NCI-H2227 (cell line): Measurements from ENCODE around the gene SMIM5.
"Not testable (repeated sequence)": the region's sequence is repeated elsewhere in the genome, so short reads cannot be mapped to it uniquely, and the experiment has no call there.

Experiments
- DNase-seq: peaks from one replicate; lab custom pipeline; 2025; ENCODE audit not compliant: unreplicated experiment; lab: John Stamatoyannopoulos, UW

SMIM5 gene, protein sequence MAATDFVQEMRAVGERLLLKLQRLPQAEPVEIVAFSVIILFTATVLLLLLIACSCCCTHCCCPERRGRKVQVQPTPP

DNA sequence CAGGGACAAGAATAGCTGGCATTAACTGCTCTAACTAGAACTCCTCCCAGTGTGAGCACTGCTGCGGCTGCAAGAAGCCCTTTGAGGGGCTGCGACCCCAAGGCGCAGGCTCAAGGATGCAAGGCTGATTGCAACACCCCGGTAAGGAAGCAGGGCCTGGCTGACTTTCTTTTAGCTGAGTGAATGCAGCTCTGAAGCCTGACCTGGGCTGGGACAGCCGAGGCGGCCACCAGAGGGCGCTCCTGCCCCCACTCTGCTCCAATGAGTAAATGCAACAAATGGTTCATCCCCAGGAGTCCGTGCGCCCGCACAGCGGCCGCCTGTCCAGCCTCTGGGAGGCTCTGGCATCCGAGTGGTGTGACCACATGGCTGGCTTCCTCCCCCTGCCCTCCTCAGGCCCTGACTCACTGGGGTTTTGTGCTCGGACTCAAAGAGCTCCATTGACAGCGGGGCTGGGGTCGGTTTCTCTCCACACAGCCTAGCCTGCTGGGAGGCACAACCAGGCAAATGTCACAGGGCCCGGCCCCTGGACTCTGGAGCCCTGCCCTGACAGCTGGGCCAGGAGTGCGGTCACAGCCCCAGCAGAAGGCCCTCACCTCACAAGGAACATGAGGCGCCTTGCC lies at the start of gene SMIM5:
Gene SMIM5 (plus strand): TSS at position 572 of the 623 bp plus-strand sequence. CDS start 6,768 bp downstream, outside the sequence.
- DNase-seq: peak; percentile 64

- no peak for DNase-seq
These were observed 48.4 kb upstream of the SMIM5 start for GRCh38 chr17:75584849-75585175.

DNA sequence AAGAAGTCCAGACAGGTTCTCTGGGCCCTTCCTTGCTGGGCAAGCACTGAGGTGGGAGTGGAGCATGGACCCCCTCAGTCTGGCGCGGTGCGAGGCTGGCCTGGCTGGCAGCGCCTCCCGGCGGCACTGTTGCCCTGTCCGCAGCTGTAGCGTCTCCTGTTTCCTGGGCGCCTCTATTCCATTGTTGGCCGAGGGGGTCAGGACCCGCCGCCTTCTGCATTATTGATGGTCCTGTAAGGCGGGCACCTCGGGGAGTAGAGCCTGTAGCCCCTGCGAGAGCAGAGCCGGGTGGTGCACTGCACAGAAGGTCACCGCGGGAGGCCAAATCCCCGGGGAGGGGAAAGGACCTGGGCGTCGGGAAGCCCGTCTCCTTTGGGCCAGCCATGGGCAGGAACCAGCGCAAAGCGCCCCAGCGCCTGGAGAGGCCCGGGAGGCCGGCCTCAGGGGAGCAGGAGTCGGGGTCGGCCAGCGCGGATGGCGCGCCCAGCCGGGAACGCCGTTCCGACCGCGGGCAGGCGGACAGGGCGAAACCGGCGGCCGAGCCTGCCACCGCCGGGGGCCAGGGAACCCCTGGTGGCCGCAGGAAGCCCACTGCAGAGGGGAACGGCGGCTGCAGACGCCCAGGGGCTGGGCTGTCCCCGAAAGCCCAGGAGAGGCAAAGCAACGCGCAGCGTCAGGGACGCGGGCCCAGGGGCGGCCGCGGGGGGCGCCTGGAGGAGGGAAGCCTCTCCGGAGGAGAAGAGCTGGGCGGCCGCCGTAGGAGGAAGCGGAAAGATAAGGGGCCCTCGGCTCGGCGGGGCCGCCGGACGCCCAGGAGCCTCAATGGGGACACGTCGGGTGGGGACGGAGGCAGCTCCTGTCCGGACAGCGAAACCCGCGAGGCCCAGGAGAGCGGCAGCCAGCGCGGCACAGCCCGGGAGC lies 45.3 kb upstream of the SMIM5 start, which contains the start of gene MYO15B:
Gene MYO15B (plus strand): TSS at position 126 of the 921 bp plus-strand sequence. CDS start 258 bp downstream, at position 384.
- DNase-seq: no peak

- no peak for DNase-seq
These were observed 44.6 kb upstream of the SMIM5 start for GRCh38 chr17:75588596-75589011.

DNA sequence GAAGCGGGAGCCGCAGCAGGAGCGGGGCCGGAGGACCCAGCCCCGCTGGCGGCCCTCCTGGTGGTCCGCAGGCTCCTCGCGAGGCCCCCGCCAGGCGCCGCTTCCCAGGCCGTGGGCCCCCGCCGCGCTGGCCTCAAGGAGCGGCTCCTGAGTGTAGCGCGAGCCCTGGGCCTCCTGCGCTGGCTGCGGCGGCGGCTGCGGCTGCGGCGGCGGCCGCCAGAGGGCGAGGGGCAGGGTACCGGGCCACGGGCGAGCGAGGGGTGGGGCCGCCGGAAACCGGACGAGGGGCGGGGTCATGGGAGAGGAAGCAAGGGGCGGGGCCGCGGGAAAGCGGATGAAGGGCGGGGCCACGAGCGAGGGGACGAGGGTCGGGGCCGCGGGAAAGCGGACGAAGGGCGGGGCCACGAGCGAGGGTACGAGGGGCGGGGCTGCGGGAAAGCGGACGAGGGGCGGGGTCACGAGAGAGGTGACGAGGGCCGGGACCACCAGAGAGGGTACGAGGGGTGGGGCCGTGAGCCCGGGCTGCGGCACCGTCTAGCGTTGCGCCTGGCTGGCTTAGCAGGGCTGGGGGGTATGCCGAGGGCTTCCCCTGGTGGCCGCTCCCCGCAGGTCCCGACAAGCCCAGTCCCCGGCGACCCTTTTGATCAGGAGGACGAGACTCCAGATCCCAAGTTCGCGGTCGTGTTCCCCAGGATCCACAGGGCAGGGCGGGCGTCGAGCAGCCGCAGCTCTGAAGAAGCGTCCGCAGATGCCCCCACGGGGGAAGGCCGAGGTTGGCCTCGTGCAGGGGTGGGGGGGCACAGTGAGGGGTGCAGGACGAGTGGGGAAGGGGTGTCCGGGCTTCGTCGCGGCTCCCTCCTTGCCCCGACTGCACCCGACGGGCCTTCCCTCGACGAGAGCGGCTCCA lies 44.0 kb upstream of the SMIM5 start:
- peak; percentile 94 for DNase-seq

DNA sequence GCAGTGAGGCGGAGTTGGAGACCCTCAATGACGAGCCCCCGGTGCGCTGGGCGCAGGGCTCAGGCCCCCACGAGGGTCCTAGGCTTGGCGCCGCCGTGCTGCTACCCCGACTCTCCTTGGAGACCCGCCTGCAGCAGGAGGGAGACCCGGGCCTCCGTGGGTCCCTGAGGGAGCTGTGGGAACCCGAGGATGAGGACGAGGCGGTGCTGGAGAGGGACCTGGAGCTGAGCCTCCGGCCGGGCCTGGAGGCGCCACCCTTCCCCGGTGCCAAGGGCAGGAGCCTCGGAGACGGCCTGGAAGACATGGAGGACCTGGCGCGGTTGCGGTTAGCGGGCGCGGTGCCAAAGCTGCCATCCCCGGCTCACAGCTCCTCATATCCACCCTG lies 43.3 kb upstream of the SMIM5 start:
- DNase-seq: peak; percentile 28

- no peak for DNase-seq
These were observed 42.9 kb upstream of the SMIM5 start for GRCh38 chr17:75590314-75590761.

- DNase-seq: no peak
These were observed 42.1 kb upstream of the SMIM5 start for GRCh38 chr17:75590849-75591721.

DNA sequence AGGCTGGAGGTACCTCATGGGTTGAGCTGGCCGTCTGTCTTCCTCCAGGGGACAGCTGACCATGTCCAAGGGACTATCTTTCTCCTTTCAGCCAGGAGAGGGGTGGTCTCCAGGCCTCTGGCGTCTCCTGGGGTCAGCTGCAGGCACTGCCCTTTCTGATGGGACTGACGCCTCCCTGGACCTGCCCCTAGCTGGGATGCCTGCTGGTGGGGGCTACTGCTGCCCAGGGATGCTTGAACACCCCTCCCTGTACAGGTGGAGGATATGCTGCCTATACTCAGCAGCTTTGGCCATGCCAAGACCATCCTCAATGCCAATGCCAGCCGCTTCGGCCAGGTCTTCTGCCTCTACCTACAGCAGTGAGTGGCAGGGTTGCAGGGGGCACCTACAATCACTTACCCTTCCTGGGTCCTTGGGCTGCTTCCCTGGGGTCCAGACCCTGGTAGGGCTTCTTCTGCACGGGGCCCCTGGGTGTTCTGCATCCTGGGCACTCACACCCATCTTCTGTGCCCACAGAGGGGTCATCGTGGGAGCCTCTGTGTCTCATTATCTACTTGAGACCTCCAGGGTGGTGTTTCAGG lies 41.4 kb upstream of the SMIM5 start:
- DNase-seq: no peak

- no peak for DNase-seq
These were observed 40.8 kb upstream of the SMIM5 start for GRCh38 chr17:75592348-75593020.

GRCh38 chr17:75593430-75593829 lies 39.8 kb upstream of the SMIM5 start:
- not testable (repeated sequence) for DNase-seq

- no peak for DNase-seq
These were observed 38.5 kb upstream of the SMIM5 start for GRCh38 chr17:75594499-75595283.

DNA sequence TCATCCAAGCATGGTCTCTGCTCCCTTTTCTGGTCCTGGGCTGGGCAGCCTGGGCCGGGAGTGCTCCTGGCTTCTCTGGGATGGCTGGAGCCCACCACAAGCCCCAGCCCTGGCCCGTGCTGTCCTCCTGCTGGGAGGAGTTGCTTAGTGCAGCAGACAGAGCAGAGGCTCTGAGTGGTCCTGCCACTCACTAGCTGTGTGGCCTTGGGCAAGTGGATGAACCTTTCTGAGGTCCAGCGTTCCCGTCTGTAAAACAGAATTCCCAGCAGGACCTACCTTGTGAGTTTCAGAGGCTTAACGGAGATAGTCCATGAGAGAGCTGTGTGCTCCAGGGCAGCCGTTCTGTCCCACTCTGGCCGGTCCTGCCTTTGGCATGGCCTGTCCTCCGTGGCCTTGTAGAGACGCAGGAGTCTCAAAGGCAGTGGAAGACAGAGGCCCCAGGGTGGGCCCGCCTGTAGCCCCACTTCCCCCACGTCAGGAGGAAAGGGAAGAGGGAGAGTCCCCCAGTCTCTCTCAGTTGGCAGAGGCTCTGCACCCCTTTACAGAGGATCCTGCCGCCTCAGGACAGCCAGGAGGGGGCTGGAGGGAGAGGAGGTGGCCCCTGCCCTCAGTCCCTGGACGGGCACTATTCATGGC lies 37.8 kb upstream of the SMIM5 start:
- no peak for DNase-seq

DNA sequence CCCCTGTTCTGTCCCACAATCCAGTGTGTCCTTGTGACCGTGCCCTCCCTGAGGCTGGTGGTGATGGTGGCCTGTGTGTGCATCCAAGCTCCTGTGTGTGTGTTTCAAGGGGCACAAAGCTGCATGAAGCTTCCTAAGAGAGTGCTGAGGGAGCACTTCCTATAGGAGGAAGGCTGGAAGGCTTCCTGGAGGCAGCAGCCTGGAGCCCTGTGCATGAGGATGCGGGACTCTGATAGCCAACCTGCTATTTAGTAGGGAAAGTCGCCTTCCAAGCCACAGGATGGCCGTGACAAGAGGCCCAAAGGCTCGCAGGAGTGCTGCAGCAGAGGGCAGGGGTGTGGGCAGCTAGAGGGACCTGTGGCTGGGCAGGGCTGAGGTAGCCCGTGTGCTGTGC lies 37.3 kb upstream of the SMIM5 start:
- DNase-seq: no peak

DNA sequence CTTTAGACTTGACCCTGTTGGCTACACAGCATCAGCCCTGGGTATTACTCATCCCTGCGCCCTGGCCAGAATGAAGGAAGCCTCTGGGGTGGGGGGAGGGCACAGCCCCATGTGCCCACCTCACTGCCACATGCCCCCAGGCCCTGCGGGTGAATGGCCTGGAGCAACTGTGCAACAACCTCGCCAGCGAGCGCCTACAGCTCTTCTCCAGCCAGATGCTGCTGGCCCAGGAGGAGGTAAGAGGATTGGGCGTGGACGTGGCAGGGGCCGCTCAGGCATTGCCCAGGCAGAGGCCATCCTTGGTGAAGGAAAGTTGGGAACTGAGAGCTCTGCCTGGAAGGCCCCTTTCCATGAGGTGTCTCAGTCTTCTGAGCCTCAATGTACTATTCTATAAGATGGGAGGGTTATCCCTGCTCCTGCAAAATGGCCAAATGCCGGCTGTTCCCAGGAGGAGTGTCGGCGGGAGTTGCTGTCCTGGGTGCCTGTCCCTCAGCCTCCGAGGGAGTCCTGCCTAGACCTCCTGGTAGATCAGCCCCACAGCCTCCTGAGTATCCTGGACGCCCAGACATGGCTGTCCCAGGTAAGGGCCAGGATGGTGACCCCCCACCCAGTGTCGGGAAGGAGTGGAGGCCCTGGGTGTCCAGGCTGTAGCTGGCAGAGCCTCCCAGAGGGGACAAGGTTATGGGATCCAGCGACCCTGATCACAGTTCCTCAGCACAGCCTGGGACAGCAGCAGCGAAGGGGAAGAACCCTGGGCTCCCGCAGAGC lies 36.7 kb upstream of the SMIM5 start:
- DNase-seq: no peak

- DNase-seq: peak; percentile 21
These were observed 31.9 kb upstream of the SMIM5 start for GRCh38 chr17:75601057-75601987.
